ENCODE measurements around the gene MACROH2A1.

MACROH2A1 gene

GRCh38 chr5:135356522-135357318 lies 42.3 kb downstream of the MACROH2A1 start:
- DNase-seq (ENCODE audit: low read depth in 2 of 2) = no peak

GRCh38 chr5:135355169-135355568 lies 43.9 kb downstream of the MACROH2A1 start:
- no peak for DNase-seq (ENCODE audit: low read depth in 2 of 2)

DNA sequence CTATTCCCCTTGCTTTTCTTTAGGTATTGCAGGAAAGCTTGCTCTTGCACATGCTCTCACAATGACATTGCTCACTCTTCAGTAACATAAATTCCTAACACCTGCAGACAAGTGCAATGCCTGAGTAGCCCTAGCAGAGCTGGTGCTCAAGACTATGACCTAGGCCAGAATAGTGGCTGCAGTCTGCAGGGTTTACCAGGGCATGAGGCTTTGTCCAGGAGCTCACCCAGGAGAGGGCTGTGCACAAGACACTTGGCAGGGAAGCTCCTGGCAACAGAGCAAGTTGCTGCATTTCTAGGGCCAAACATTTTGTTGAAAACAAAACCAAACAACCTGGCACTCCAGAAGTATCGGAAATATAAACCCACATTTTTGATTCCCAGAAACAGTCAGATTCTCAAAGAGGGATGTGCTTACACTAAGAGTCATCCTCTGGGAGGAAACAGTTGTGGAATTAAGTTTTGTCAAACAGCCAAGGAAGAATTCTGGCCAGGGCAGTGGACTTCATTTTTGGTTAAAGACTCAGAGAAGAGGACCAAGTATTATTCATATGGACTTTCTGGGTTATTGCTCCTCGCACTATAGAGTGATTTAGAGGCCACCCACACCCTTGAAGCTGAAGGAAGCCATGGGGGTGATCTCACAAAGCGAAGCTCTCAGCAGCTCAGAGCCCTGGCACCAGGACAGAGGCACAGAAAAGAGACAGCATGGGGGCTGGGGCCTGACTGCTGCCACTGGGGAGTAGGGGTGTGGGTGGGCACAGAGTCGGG lies 44.9 kb downstream of the MACROH2A1 start:
- no peak for DNase-seq (ENCODE audit: low read depth in 2 of 2)

DNA sequence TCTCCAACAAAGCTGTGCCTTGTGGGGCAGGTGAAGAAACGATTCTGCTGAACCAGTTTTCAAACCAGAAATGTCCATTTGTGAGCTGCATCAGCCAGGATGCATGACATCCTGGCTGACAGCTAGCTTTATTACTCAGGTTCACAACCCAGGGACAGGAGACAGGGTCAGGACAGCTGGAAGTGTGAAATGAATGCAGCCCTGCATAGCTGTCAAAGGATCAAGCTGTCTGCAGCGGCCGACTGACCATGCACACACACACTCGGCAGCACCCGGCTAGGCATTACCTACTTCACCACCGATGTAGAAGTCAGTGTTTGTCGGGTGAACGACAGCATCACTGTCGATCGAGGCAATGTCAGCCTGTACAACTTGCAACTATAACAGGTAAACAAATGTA lies 48.5 kb downstream of the MACROH2A1 start:
- DNase-seq (ENCODE audit: low read depth in 2 of 2) = no peak

- no peak for DNase-seq (ENCODE audit: low read depth in 2 of 2)
These were observed 49.1 kb downstream of the MACROH2A1 start for GRCh38 chr5:135349886-135350285.

DNA sequence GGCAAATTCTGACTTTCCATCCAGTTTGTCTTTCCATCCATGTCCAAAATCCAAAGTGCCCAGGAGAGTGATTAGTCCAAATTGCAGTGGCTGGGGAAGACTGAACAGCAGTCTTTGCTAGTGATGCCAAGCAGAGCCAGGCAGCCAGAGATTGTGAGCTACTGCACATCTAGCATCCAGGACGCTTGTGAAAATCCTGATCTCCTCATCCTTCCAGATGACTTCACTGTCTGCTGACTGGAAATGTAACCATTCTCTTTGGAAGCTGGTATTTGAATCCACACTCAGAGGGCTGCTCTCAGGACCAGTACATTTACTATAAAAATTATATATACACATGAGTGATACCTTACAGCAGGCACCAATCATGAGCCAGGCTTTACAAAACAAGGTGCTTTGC lies 49.6 kb downstream of the MACROH2A1 start:
- DNase-seq (ENCODE audit: low read depth in 2 of 2) = no peak

DNA sequence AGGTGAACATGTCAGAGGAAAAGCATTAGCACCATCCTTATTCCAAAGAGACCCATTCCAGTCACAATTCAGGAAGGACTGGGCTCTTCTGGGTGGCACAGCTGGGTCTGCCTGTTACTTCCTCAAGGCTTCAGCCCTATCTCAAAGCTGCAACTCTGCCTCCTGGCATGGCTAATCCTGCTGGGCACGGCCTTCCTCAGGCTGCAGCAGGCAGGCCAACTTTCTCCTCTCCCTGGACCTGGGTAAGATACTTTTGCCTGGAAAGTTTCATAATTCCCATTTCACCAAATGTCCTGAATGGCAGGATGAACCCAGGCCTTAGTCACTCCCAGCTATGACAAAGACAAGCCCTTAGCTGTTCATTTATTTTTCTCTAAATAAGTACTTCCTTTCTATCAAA lies 50.1 kb downstream of the MACROH2A1 start:
- DNase-seq (ENCODE audit: low read depth in 2 of 2) = no peak

GRCh38 chr5:135347392-135347791 lies 51.6 kb downstream of the MACROH2A1 start:
- no peak for DNase-seq (ENCODE audit: low read depth in 2 of 2)

DNA sequence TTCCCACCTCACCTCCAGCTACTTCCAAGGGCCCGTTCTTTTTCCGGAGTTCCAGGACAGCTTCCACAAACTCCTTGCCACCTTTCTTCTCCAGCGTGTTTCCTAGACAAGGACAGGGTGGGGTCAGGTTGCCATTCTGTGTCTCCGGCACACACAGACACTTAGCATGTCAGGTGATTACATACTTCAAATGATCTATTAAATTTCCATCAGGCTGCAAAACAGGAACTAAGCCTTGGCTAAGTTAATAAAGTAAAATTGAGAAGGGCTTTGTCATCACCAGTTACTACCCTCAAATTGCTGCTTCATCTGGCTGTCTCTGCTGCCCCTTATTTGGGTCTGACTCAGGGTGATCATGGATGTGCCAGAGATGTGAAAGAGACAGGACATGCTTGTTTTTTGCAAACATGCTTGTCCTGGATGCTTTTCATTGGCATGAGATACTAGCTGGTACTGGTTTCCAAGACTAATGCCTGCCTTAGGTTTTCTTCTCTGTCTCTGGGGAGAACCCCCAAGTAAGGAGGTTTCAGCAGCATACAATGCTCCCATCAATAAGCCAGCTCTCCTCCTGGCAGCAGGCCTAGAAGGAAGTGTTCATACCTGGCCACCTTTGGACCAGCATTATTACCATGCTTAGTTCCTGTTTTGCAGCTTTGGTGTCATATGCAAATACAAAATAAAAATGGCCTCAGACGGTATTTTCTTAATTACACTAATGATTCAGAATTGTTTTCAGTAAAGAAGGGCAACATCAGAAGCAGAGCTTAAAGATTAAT lies 52.9 kb downstream of the MACROH2A1 start:
- no peak for DNase-seq (ENCODE audit: low read depth in 2 of 2)

GRCh38 chr5:135344349-135344748 lies 54.7 kb downstream of the MACROH2A1 start:
- DNase-seq (ENCODE audit: low read depth in 2 of 2) = no peak

DNA sequence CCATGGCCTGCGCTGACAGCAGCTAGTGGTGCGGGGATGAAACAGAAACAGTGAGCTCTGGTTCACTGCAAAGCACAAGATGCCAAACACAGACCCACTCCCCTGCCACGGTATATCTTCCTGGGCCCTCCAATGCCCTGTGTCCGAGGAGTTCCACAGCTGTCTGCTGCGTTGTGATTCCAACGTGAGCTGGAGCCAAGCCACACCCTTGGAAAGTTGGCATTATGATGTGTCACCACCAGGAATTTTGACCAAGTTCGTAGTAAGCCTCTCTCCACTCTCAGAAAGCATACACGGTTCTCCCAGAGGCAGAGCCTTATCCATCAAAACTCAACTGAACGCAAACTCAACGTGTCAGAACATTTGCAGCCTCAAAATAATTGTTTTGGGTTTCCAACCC lies 55.6 kb downstream of the MACROH2A1 start:
- DNase-seq (ENCODE audit: low read depth in 2 of 2) = no peak

DNA sequence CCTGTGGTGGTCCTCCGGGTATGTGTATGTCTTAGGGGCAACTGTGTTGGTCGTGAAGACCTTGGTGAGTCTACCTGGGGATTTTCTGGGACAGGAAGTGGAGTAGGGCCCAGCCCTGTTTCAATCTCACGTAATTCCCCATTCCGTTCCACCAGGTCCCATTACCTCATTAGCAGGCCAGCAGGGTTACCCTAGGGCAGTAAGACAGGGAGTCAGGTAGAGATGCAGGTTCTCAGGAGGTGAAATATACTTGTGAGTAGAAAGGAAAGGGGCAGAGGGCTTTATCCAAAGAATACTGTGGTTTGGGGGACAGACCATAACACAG lies 56.5 kb downstream of the MACROH2A1 start:
- no peak for DNase-seq (ENCODE audit: low read depth in 2 of 2)

DNA sequence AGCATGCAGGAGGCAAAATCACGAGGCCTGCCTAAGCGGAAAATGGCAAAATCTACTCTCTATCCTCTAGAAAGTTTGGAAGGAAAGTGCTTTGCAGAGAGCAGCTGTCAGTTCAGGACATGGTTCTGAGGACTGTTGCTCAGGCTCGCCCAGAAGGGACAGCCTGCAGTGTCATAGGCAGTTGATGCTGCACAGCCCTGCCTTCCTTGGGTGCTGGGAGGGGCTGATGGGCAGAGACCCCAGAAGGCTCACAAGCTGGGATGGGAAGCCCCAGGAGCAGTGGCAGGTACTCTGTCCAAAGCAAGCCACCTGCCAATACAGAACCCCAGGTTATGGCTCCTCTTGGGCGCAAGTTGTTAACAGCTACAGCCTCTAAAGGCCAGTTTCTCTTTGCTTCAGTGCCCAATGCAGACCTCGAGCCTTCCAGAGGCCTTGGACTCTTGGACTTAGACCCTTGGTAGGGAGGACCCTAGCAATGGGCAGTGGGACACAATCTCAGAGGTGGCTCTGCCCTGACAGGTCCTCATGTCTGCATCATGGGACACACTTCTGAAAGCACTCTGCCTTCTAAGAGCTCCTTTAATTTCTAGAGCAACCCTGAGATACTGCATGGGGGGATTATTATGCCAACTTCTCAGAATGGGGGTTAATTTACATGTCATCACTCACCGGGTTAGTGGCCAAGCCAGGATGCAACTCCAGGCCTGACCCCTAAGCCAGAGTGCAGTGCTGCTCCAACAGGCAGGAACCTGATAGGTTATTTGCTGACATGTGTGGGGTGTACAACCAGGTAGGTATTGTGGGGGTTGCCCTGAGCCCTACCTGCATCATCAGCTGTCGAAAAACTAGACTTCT lies 57.1 kb downstream of the MACROH2A1 start:
- DNase-seq (ENCODE audit: low read depth in 2 of 2) = no peak

DNA sequence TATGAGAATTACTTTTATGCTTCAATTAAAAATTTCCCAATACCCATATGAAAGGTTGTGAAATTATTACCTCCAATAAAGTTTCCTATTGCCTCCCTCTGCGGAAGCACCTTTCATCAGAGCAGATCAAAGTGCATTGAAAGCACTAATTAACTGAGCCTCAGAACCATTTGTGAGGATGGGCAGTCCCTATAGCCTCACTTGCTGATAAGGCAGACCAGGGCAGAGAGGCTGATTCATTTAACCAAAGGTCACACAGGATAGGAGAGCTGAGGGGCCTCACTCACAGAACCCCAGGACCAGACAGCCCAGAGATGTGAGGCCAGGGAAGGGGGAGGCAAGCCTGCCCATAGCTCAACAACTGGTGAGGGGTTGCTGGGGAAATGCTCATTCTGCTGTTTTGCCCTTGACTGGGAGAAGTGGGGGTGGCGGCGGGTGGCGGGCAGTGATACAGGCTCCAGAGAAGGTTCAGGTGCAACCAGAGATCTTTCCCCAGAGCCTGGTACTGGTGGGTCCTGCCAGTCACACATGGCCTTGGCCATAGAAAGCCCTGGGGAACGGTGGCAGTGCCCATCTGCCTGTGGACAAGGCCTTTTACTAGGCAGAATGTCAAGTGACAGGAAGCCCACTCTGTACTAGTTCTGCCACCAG lies 57.9 kb downstream of the MACROH2A1 start:
- no peak for DNase-seq (ENCODE audit: low read depth in 2 of 2)

DNA sequence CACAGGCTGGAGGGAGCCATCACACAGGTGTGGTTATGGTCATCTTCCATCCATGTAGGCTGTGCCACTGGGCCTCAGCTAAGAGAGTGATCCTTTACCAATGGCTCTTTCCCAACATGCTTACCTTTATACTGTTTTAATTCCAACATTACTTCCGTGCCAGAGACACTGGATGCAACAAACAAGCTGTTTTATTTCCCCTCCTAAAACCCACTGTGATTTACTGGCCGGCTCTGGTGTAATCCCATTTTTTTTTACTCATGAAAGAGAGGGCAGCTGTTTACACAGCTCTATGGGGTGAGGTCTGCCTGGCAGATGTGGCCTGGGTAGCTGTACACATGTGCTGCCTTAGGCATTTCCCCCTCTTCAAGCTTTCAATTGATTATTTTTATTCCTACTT lies 58.5 kb downstream of the MACROH2A1 start:
- no peak for DNase-seq (ENCODE audit: low read depth in 2 of 2)

GRCh38 chr5:135339623-135340022 lies 59.4 kb downstream of the MACROH2A1 start:
- DNase-seq (ENCODE audit: low read depth in 2 of 2) = no peak

DNA sequence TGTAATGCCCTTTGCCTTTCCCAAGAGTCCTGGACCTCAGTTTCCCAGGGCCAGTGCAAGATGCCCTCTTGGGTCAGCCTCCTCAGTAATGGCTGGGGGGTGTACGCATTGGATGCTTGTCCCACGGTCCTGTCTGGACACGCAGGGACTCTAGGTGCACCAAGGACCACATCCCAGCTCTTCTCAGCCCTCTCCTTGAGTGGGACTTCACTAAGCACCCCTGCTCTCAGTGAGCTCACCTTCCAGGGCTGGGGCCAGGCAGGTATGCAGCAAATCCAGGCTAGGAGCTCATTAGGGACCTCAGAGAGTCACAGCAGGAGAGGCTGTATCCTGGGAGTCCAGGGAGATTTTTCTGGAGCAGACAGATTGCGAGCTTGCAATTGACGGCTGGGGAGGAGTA lies 59.8 kb downstream of the MACROH2A1 start:
- no peak for DNase-seq (ENCODE audit: low read depth in 2 of 2)

GRCh38 chr5:135337064-135337463 lies 62.0 kb downstream of the MACROH2A1 start:
- no peak for DNase-seq (ENCODE audit: low read depth in 2 of 2)

GRCh38 chr5:135335031-135335828 lies 63.8 kb downstream of the MACROH2A1 start:
- DNase-seq (ENCODE audit: low read depth in 2 of 2) = no peak
